Measurements from ENCODE around the gene STARD7.

- TF ChIP-seq CTCF (IDR thresholded peaks at IDR 0.05) (no peak), POLR2A (IDR thresholded peaks at IDR 0.05) (no peak)
These were observed 38.6 kb downstream of the STARD7 start for GRCh38 chr2:96169868-96170507.

All from Peyer's patch (tissue), 4 donors.